K562 (cell line): ENCODE data around the gene SLC7A14. TPM values are rescaled to one million over a fixed set of nuclear protein-coding genes. Genes with fewer than 3 reads are reported as not detected.

Experiments used
- ATAC-seq: fragments of 200-7000 bp; cut with Tn5 transposase; 3 replicates; pipeline ENCODE4 v1.9.1; 2020; ENCODE audit warnings: moderate library complexity
- BruUV-seq: library from RNA; stranded (reverse); fragments of 400-500 nt; replicated peaks from 2 replicates; lab custom pipeline; 2021; lab: Mats Ljungman, UMichigan
- CTCF ChIA-PET: fragments of 300-600 bp; formaldehyde crosslinking; extraction: SDS; loops from one replicate; lab custom pipeline; 2021; ENCODE audit warnings: low intra/inter-chr PET ratio; lab: Yijun Ruan, JAX
- POLR2A ChIA-PET: fragments of 300-600, 350-650 bp; sonication (Branson Sonifier 250); formaldehyde crosslinking; extraction: SDS; loops from one replicate; lab custom pipeline; 2021; ENCODE audit warnings: antibody characterized with exemption, inconsistent platforms; lab: Yijun Ruan, JAX
- DNase-seq, 4 experiments: peaks; one replicate each; pipeline versions ENCODE4 v3.0.0 to v3.0.0-alpha.2; 2011 to 2018; ENCODE audit warnings: low spot score in 3 of 4, mixed read lengths in 3 of 4; ENCODE audit errors: extremely low read depth in 1 of 4
- FAIRE-seq: peaks from 2 replicates; lab custom pipeline; 2011; peaks lifted over from hg19 to GRCh38; lab: Jason Lieb, UNC
- H2AFZ ChIP-seq: 2 replicates; pipeline ENCODE4 v1.6.0; 2011; ENCODE audit warnings: low read depth, low read length, control low read depth, inconsistent platforms
- H3K27ac ChIP-seq: fragments of 200-600 bp; 3 replicates; pipeline ENCODE4 v1.8.0; 2011; ENCODE audit warnings: low read depth, mild to moderate bottlenecking, control low read depth, inconsistent platforms, low read length, moderate library complexity, mixed read lengths; ENCODE audit errors: extremely low read depth
- H3K27me3 ChIP-seq, 2 experiments: fragments of 300-600 bp in 1 of 2; 2 replicates in 1 of 2; 3 replicates in 1 of 2; pipeline versions ENCODE4 v1.6.0 to v1.8.0; 2011; ENCODE audit warnings: inconsistent platforms in 2 of 2, low read length in 2 of 2, mild to moderate bottlenecking in 1 of 2, mixed read lengths in 1 of 2, moderate library complexity in 1 of 2; ENCODE audit not compliant: control insufficient read depth in 2 of 2, insufficient read depth in 2 of 2
- H3K36me3 ChIP-seq: fragments of 300-600 bp; 3 replicates; pipeline ENCODE4 v1.8.0; 2011; ENCODE audit warnings: mild to moderate bottlenecking, low read length, inconsistent platforms; ENCODE audit not compliant: control insufficient read depth, insufficient read depth
- H3K4me1 ChIP-seq, 2 experiments: fragments of 200-600 bp in 1 of 2; replicated peaks in 1 of 2; 2 replicates in 1 of 2; 3 replicates in 1 of 2; pipeline versions ENCODE4 v1.5.1 to v1.8.0; 2011; ENCODE audit warnings: inconsistent platforms in 2 of 2, low read length in 2 of 2, mild to moderate bottlenecking in 1 of 2, mixed read lengths in 1 of 2, moderate library complexity in 1 of 2; ENCODE audit not compliant: control insufficient read depth in 2 of 2, insufficient read depth in 2 of 2
- H3K4me2 ChIP-seq: 2 replicates; pipeline ENCODE4 v1.6.1; 2011; ENCODE audit warnings: low read length, control low read depth, inconsistent platforms, mixed read lengths; ENCODE audit not compliant: insufficient read depth
- H3K4me3 ChIP-seq: fragments of 200-600 bp; sonication (generic), shearing (Covaris generic); 2 replicates; pipeline ENCODE4 v1.5.1; 2016; ENCODE audit warnings: control low read depth, inconsistent platforms
- H3K79me2 ChIP-seq: fragments of 200-600 bp; 3 replicates; pipeline ENCODE4 v1.8.0; 2011; ENCODE audit warnings: low read length, inconsistent platforms; ENCODE audit not compliant: control insufficient read depth, insufficient read depth
- H3K9ac ChIP-seq, 2 experiments: 2 replicates each; pipeline versions ENCODE4 v1.6.0 to v1.6.1; 2011; ENCODE audit warnings: low read depth in 2 of 2, low read length in 2 of 2, control low read depth in 1 of 2, inconsistent platforms in 1 of 2, mild to moderate bottlenecking in 1 of 2, mixed read lengths in 1 of 2; ENCODE audit not compliant: insufficient read depth in 1 of 2
- H3K9me1 ChIP-seq: one replicate; pipeline ENCODE4 v1.6.0; 2011; ENCODE audit warnings: inconsistent platforms, mild to moderate bottlenecking, low read length, moderate library complexity; ENCODE audit not compliant: control insufficient read depth, insufficient read depth
- H3K9me3 ChIP-seq: replicated peaks from 2 replicates; pipeline ENCODE4 v1.5.1; 2011; ENCODE audit warnings: low read depth, low read length, inconsistent platforms; ENCODE audit not compliant: control insufficient read depth, insufficient read depth
- H4K20me1 ChIP-seq: replicated peaks from 2 replicates; pipeline ENCODE4 v1.6.1; 2011; ENCODE audit warnings: low read length, inconsistent platforms, mixed read lengths; ENCODE audit not compliant: control insufficient read depth, insufficient read depth
- BACH1 ChIP-seq: fragments of 200-800 bp; sonication (Bioruptor generic); IDR thresholded peaks from 2 replicates; pipeline ENCODE4 v1.6.1; 2016; ENCODE audit warnings: missing genetic modification characterization, missing compliant biosample characterization
- CAMTA2 ChIP-seq: fragments of 250-450 bp; sonication (Bioruptor Pico); conservative IDR thresholded peaks from 2 replicates; pipeline ENCODE4 v1.5.1; 2022
- CEBPB ChIP-seq: fragments of 450-650 bp; IDR thresholded peaks from 2 replicates; pipeline ENCODE4 v1.6.1; 2016; ENCODE audit warnings: missing genetic modification characterization, missing compliant biosample characterization
- CHD4 ChIP-seq: fragments of 200-600 bp; sonication (generic); IDR thresholded peaks from 3 replicates; pipeline ENCODE4 v1.6.1; 2012; ENCODE audit warnings: low read depth, mild to moderate bottlenecking, mixed read lengths, low read length, inconsistent platforms; ENCODE audit not compliant: insufficient read depth, insufficient replicate concordance, poor library complexity, severe bottlenecking
- DPF2 ChIP-seq: fragments of 450-650 bp; IDR thresholded peaks from 2 replicates; pipeline ENCODE4 v1.6.1; 2016
- E2F3 ChIP-seq: fragments of 250-450 bp; sonication (Bioruptor Pico); IDR thresholded peaks from 2 replicates; pipeline ENCODE4 v1.4.0; 2020; ENCODE audit warnings: mild to moderate bottlenecking
- EHMT2 ChIP-seq: fragments of 450-650 bp; IDR thresholded peaks from 2 replicates; pipeline ENCODE4 v1.6.1; 2018; ENCODE audit warnings: antibody characterized with exemption
- IRF2 ChIP-seq: sonication (generic); formaldehyde crosslinking; IDR thresholded peaks from 2 replicates; pipeline ENCODE4 v1.8.1; 2022; ENCODE audit warnings: mild to moderate bottlenecking, missing genetic modification reagents
- JUND ChIP-seq, 2 experiments: IDR thresholded peaks; 2 replicates in 1 of 2; 3 replicates in 1 of 2; pipeline ENCODE4 v1.6.1; 2011; ENCODE audit warnings: borderline replicate concordance in 2 of 2, low read depth in 2 of 2, low read length in 2 of 2, improper control_type of control experiment in 1 of 2, missing biosample characterization in 1 of 2, missing genetic modification characterization in 1 of 2, missing genetic modification reagents in 1 of 2
- KDM4B ChIP-seq, 2 experiments: fragments of 450-650 bp in 1 of 2; sonication (generic) in 1 of 2; IDR thresholded peaks; 2 replicates each; pipeline ENCODE4 v1.6.1; 2016 to 2017; ENCODE audit warnings: borderline replicate concordance in 2 of 2, antibody characterized with exemption in 1 of 2, low read depth in 1 of 2, mild to moderate bottlenecking in 1 of 2
- KLF13 ChIP-seq: fragments of 450-650 bp; IDR thresholded peaks from 2 replicates; pipeline ENCODE4 v1.6.1; 2016; ENCODE audit warnings: missing genetic modification characterization, low read depth, mild to moderate bottlenecking, missing compliant biosample characterization, moderate library complexity, borderline replicate concordance
- MEF2D ChIP-seq: conservative IDR thresholded peaks from 2 replicates; pipeline ENCODE4 v1.6.1; 2016; ENCODE audit warnings: low read depth, missing genetic modification characterization, missing compliant biosample characterization
- MEIS2 ChIP-seq: fragments of 450-650 bp; IDR thresholded peaks from 2 replicates; pipeline ENCODE4 v1.6.1; 2014; ENCODE audit warnings: mild to moderate bottlenecking; ENCODE audit not compliant: partially characterized antibody
- MLX ChIP-seq, 2 experiments: fragments of 450-650 bp in 1 of 2; sonication (generic) in 1 of 2; formaldehyde crosslinking; conservative IDR thresholded peaks; 2 replicates each; pipeline versions ENCODE4 v1.4.0 to v1.8.1; 2020 to 2022; ENCODE audit warnings: mild to moderate bottlenecking in 1 of 2, missing genetic modification reagents in 1 of 2
- NCOR1 ChIP-seq: fragments of 450-650 bp; IDR thresholded peaks from 2 replicates; pipeline ENCODE4 v1.6.1; 2016; ENCODE audit warnings: mild to moderate bottlenecking, moderate library complexity
- PHF8 ChIP-seq: fragments of 200-600 bp; sonication (generic); IDR thresholded peaks from 2 replicates; pipeline ENCODE4 v1.6.1; 2012; ENCODE audit warnings: mixed run types, mild to moderate bottlenecking, inconsistent platforms, low read length, moderate library complexity, borderline replicate concordance
- POLR2AphosphoS2 ChIP-seq: IDR thresholded peaks from 2 replicates; pipeline ENCODE4 v1.6.1; 2012; ENCODE audit warnings: low read length, improper control_type of control experiment
- RBM39 ChIP-seq: fragments of 200-400 bp; formaldehyde crosslinking; optimal IDR thresholded peaks from 2 replicates; pipeline ENCODE3; 2018; ENCODE audit warnings: low read depth, low read length
- TAF9B ChIP-seq: fragments of 450-650 bp; IDR thresholded peaks from 2 replicates; pipeline ENCODE4 v1.6.1; 2018; ENCODE audit warnings: mild to moderate bottlenecking; ENCODE audit not compliant: partially characterized antibody
- TAL1 ChIP-seq: fragments of 450-650 bp; IDR thresholded peaks from 2 replicates; pipeline ENCODE4 v1.6.1; 2016; ENCODE audit warnings: mild to moderate bottlenecking
- TRIM24 ChIP-seq, 2 experiments: fragments of 450-650 bp; IDR thresholded peaks; 2 replicates each; pipeline ENCODE4 v1.6.1; 2016
- USF1 ChIP-seq: sonication (generic); formaldehyde crosslinking; IDR thresholded peaks from 2 replicates; pipeline ENCODE4 v1.9.0; 2022; ENCODE audit warnings: mild to moderate bottlenecking, missing genetic modification reagents
- ZKSCAN3 ChIP-seq: fragments of 250-450 bp; sonication (Bioruptor Pico); IDR thresholded peaks from 2 replicates; pipeline ENCODE4 v1.4.0; 2020
- ZNF282 ChIP-seq: sonication (generic); formaldehyde crosslinking; IDR thresholded peaks from 2 replicates; pipeline ENCODE4 v1.8.1; 2023; ENCODE audit warnings: missing genetic modification reagents
- WGBS: fragments of 100-300 bp; shearing (Covaris generic); methylation state at CpG from one replicate; pipeline ENCODE4 v1.1.6; 2016; ENCODE audit warnings: low coverage, mixed read lengths; ENCODE audit not compliant: insufficient coverage; ENCODE audit errors: missing lambda C conversion rate; 5-methylcytosine and 5-hydroxymethylcytosine counted together
- in situ Hi-C: fragments of 300-500 bp; cut with MboI; formaldehyde crosslinking; loops from 4 replicates; pipeline ENCODE4 v1.15.0; 2018; ENCODE audit warnings: inconsistent platforms, mixed read lengths
- intact Hi-C: fragments of 100-400 bp; cut with micrococcal nuclease; formaldehyde crosslinking; loops from 2 replicates; pipeline ENCODE4 v1.14.2; 2022
- polyA plus RNA-seq, 8 experiments: library from polyadenylated mRNA; depleted of rRNA in 4 of 8; stranded (reverse) in 5 of 8; unstranded in 3 of 8; fragments of >200 nt; fragmentation: Nextera tagmentation in 2 of 8; fragmentation: Illumina TruSeq in 1 of 8; extraction: Ambion mirVana in 2 of 8; extraction: Trizol in 1 of 8; gene quantifications; 2 replicates each; pipeline versions ENCODE4 v1.2.1 to v1.2.3, GENCODE V29; 2011 to 2014; ENCODE audit warnings: inconsistent platforms in 1 of 8, missing spikeins in 1 of 8
- total RNA-seq, 7 experiments: library from RNA; depleted of rRNA in 6 of 7; stranded (reverse); fragments of >200 nt in 6 of 7; fragmentation: Illumina TruSeq in 2 of 7; extraction: Trizol in 2 of 7; gene quantifications; 2 replicates each; pipeline versions ENCODE4 v1.2.1 to v1.2.3, GENCODE V29; 2011 to 2021; ENCODE audit warnings: low replicate concordance in 1 of 7

Gene SLC7A14
- total and polyA plus RNA-seq, 9 of the 15 experiments (the other 6 are each of a cell fraction or from before 2014, with no cell fraction given) = not detected

GRCh38 chr3:170579646-170580045 is 6.2 kb downstream of the SLC7A14 start:
- Histone ChIP-seq H3K9me3 (no peaks in the 10 kb centered on the region), H2AFZ (no peak overlapping the region), H3K4me2 (no peak overlapping the region), H3K4me3 (no peak overlapping the region), H3K27ac (no peak overlapping the region), H3K9me1 (no peaks in the 10 kb centered on the region), H3K27me3 (no peaks in the 10 kb centered on the region; a peak in 1 of 5 replicates), H3K4me1 (peaks cover 0 to 1% of the 10 kb centered on the region in 2 experiments; a peak in 1 of 5 replicates), H4K20me1 (no peaks in the 10 kb centered on the region), H3K36me3 (no peaks in the 10 kb centered on the region), H3K79me2 (no peaks in the 10 kb centered on the region), H3K9ac (no peak overlapping the region)
- intact Hi-C loops (no loop called here), in situ Hi-C loops (no loop called here)
- DNase-seq (peak in 1 of 4 experiments; percentile 24), ATAC-seq (no peak), FAIRE-seq (peak; percentile 11)
- POLR2A ChIA-PET = interaction anchor here (0.6 to 0.7 kb wide), 3 partner anchors 11 to 233 kb away, joined by 3 read pairs; no protein-coding TSS in a partner anchor
- 0% methylated on average over 3 of the region's 3 CpGs for WGBS
- BruUV-seq = no TSS peak
- CTCF ChIA-PET = interaction anchor here (0.6 kb wide), 1 partner anchor 932 kb away, joined by 3 read pairs; no protein-coding TSS in a partner anchor
- TF ChIP-seq MLX (CRISPR knock-in tag; conservative IDR thresholded peaks at IDR 0.05) = no peak
- peak; percentile 59 for TF ChIP-seq TAL1
- no peak for TF ChIP-seq ZKSCAN3 (CRISPR knock-in tag)
- TF ChIP-seq USF1 (CRISPR knock-in tag) = no peak
- no peak for TF ChIP-seq E2F3 (CRISPR knock-in tag)
- TF ChIP-seq POLR2AphosphoS2 = no peak
- TF ChIP-seq KLF13 (tag) = no peak
- 0 out of 2 replicates have a peak, but pooled peaks have one; percentile 39 for TF ChIP-seq DPF2
- no peak for TF ChIP-seq JUND (IDR thresholded peaks at IDR 0.05; ENCODE audit: borderline replicate concordance, low read depth, low read length)
- TF ChIP-seq JUND (tag; IDR thresholded peaks at IDR 0.05; ENCODE audit: borderline replicate concordance, low read depth, low read length) = peak; percentile 46; the same call in 1 of the 3 replicates
- no peak for TF ChIP-seq TAF9B
- TF ChIP-seq BACH1 (tag) = no peak
- 0 out of 4 replicates have a peak, but pooled peaks of 1 of the 2 experiments have one; percentile 12 for TF ChIP-seq TRIM24 (IDR thresholded peaks at IDR 0.05)
- TF ChIP-seq CAMTA2 = no peak
- peak; percentile 64 for TF ChIP-seq EHMT2
- no peak for TF ChIP-seq MEF2D (tag)
- TF ChIP-seq CHD4 = no peak
- TF ChIP-seq CEBPB (tag) = peak; percentile 63
- TF ChIP-seq ZNF282 (CRISPR knock-in tag) = no peak
- no peak for TF ChIP-seq PHF8
- peak; percentile 55 for TF ChIP-seq MEIS2
- no peak for TF ChIP-seq KDM4B (IDR thresholded peaks at IDR 0.05; ENCODE audit: borderline replicate concordance in 2 of 2, low read depth in 1 of 2)
- TF ChIP-seq RBM39 = no peak
- no peak for TF ChIP-seq IRF2 (CRISPR knock-in tag)
- TF ChIP-seq NCOR1 = peak; percentile 27; the same call in 1 of the 2 replicates
